ENCODE measurements around the gene UBE2L5. TPM values are rescaled to one million over a fixed set of nuclear protein-coding genes. Genes with fewer than 3 reads are reported as not detected.
"Not testable (repeated sequence)": the region's sequence is repeated elsewhere in the genome, so short reads cannot be mapped to it uniquely, and the experiment has no call there.

Gene UBE2L5
- total RNA-seq, 1 donor from 2014 or later, result not detected

- Mint-ChIP-seq H3K27me3 (ENCODE audit: unreplicated experiment) (peaks cover 3% of the 10 kb centered on the region), H3K36me3 (ENCODE audit: low read depth, unreplicated experiment) (no peaks in the 10 kb centered on the region), H3K4me1 (ENCODE audit: unreplicated experiment) (no peaks in the 10 kb centered on the region), H3K4me3 (ENCODE audit: unreplicated experiment) (no peak overlapping the region), H3K9me3 (ENCODE audit: unreplicated experiment) (no peaks in the 10 kb centered on the region), H3K27ac (ENCODE audit: unreplicated experiment) (no peak overlapping the region)
- no peak for TF ChIP-seq CTCF (IDR thresholded peaks at IDR 0.05; ENCODE audit: unreplicated experiment)
- DNase-seq (ENCODE audit: low spot score), result no peak
These were observed 32.7 kb downstream of the UBE2L5 start for GRCh38 chr13:30454991-30455390.

DNA sequence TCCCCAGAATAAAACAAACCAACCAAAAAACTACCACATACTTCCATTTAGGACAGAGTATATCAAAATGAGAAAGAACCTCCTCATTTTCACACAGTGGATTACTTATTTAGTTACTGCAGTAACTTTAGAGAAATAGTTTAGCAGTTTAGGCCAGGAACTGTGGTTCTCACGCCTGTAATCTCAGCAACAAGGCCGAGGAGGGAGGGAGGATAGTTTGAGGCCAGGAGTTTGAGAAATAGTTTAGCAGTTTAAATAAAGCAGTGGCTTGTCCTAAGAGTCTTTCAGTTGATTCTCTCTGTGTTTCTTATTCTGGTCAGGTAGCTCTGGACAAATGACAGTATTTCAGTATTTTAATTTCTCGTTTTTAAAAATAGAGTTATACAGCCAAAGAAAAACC, 34.0 kb downstream of the UBE2L5 start:
- DNase-seq (ENCODE audit: low spot score), result no peak
- Mint-ChIP-seq H3K9me3 (ENCODE audit: unreplicated experiment) (no peaks in the 10 kb centered on the region), H3K27me3 (ENCODE audit: unreplicated experiment) (peaks cover 3% of the 10 kb centered on the region), H3K4me1 (ENCODE audit: unreplicated experiment) (peaks cover under 1% of the 10 kb centered on the region), H3K4me3 (ENCODE audit: unreplicated experiment) (no peak overlapping the region), H3K27ac (ENCODE audit: unreplicated experiment) (no peak overlapping the region), H3K36me3 (ENCODE audit: low read depth, unreplicated experiment) (peaks cover 1% of the 10 kb centered on the region)
- TF ChIP-seq CTCF (IDR thresholded peaks at IDR 0.05; ENCODE audit: unreplicated experiment), result no peak

DNA sequence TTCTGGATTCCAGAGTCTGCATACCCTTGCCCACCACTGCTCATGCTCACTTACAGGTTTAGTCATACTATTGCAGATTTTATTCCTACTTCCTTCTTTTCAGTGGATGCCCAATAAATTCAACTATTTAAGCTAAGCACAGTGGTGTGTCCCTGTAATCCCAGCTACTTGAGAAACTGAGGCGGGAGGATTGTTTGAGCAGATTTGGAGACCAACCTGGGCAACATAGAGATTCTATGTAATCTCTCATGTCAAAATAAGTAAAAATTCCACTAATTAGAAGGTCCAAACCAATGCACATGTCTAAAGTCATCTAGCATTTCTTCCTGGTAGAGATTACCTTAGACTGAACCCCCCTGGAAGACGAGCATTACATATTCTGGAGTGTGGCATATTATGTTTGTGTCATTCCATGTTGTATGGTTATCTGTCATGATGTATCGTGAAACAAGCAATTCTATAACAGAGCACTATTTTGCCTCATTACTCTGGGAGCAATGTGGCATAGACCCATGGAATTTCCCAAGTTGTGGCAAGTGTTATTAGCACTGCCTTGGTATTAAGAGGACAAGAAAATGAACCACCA, 35.1 kb downstream of the UBE2L5 start:
- H3K9me3 Mint-ChIP-seq (ENCODE audit: unreplicated experiment), result no peaks in the 10 kb centered on the region
- DNase-seq (ENCODE audit: low spot score), result no peak
- TF ChIP-seq CTCF (IDR thresholded peaks at IDR 0.05; ENCODE audit: unreplicated experiment), result no peak
- H3K4me1 Mint-ChIP-seq (ENCODE audit: unreplicated experiment), result peaks cover 7% of the 10 kb centered on the region
- peaks cover 3% of the 10 kb centered on the region for H3K27me3 Mint-ChIP-seq (ENCODE audit: unreplicated experiment)
- H3K36me3 Mint-ChIP-seq (ENCODE audit: low read depth, unreplicated experiment), result peaks cover 8% of the 10 kb centered on the region
- H3K4me3 Mint-ChIP-seq (ENCODE audit: unreplicated experiment), result no peak overlapping the region
- no peak overlapping the region for H3K27ac Mint-ChIP-seq (ENCODE audit: unreplicated experiment)

GRCh38 chr13:30461279-30462066, 39.2 kb downstream of the UBE2L5 start:
- peaks cover 25% of the 10 kb centered on the region for H3K4me1 Mint-ChIP-seq (ENCODE audit: unreplicated experiment)
- not testable (repeated sequence) for H3K9me3 Mint-ChIP-seq (ENCODE audit: unreplicated experiment); H3K36me3 Mint-ChIP-seq (ENCODE audit: low read depth, unreplicated experiment); H3K27ac Mint-ChIP-seq (ENCODE audit: unreplicated experiment); DNase-seq (ENCODE audit: low spot score)
- H3K4me3 Mint-ChIP-seq (ENCODE audit: unreplicated experiment), result peak overlapping the region; percentile 78
- H3K27me3 Mint-ChIP-seq (ENCODE audit: unreplicated experiment), result peaks cover 14% of the 10 kb centered on the region

GRCh38 chr13:30463787-30464495, 41.6 kb downstream of the UBE2L5 start:
- TF ChIP-seq CTCF (IDR thresholded peaks at IDR 0.05; ENCODE audit: unreplicated experiment), result no peak
- peak overlapping the region; percentile 99 for H3K27ac Mint-ChIP-seq (ENCODE audit: unreplicated experiment)
- H3K4me1 Mint-ChIP-seq (ENCODE audit: unreplicated experiment), result peaks cover 25% of the 10 kb centered on the region
- DNase-seq (ENCODE audit: low spot score), result peak; percentile 52
- H3K4me3 Mint-ChIP-seq (ENCODE audit: unreplicated experiment), result peak overlapping the region; percentile 97
- no peaks in the 10 kb centered on the region for H3K9me3 Mint-ChIP-seq (ENCODE audit: unreplicated experiment)
- H3K36me3 Mint-ChIP-seq (ENCODE audit: low read depth, unreplicated experiment), result peaks cover 8% of the 10 kb centered on the region
- H3K27me3 Mint-ChIP-seq (ENCODE audit: unreplicated experiment), result peaks cover 15% of the 10 kb centered on the region

All from endothelial cell (in vitro differentiated cells).